Measurements from ENCODE around the gene LIPC.

DNA sequence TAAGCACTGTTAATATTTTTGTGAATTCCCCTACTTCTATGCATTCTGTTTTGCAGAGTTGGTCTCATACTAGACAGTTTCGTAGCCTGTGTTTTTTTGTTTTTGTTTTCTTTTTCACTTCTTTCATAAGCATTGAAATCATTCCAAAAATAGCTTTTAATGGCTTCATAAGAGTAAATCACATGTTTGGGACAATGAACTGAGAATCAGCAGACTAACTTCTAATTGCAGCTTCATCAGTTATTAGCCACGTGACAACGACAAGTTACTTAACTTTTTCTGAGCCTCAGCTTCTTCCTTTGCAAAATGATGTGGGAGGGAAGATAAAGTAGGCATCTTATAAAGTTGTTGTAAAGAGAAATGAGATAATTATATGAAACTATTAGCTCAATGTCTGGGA is 124.8 kb downstream of the LIPC start:
- TF ChIP-seq EZH2 (IDR thresholded peaks at IDR 0.05; ENCODE audit: insufficient read depth, poor library complexity, severe bottlenecking) (no peak), EZH2phosphoT487 (IDR thresholded peaks at IDR 0.05; ENCODE audit: insufficient read depth, low read depth) (no peak)

Measured in GM23248 (cell line).